ENCODE results near the gene TMEM273.

TMEM273 gene

DNA sequence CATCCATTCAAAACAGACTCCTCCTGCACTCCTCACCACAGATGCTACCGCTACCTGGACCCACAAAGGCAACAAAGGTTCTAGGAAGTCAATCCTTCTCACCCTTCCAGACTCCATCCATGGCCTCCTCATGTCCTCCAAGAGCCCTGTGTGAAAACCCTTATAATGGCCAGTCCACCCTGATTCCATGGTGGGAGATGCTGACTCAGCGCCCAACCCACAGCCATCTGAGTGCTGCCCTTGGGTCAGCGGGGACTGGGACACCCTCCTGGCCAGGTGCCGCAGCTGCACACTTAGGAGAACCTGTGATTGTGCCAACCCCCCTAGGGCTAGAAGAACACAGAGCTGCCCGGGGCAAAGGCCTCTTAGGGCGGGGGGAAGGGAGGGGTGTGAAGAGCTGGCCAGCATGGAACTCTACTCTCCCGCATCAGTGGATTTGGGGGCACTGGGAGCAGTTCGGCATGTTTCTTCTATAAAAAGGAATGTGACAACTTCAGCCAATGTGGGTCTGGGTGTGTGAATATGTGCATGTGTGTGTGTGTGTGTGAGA, 25.4 kb downstream of the TMEM273 start:
- no peak for DNase-seq (ENCODE audit: low read depth)

- no peak for DNase-seq (ENCODE audit: low read depth)
Observed at GRCh38 chr10:49162063-49162462, 26.1 kb downstream of the TMEM273 start.

DNA sequence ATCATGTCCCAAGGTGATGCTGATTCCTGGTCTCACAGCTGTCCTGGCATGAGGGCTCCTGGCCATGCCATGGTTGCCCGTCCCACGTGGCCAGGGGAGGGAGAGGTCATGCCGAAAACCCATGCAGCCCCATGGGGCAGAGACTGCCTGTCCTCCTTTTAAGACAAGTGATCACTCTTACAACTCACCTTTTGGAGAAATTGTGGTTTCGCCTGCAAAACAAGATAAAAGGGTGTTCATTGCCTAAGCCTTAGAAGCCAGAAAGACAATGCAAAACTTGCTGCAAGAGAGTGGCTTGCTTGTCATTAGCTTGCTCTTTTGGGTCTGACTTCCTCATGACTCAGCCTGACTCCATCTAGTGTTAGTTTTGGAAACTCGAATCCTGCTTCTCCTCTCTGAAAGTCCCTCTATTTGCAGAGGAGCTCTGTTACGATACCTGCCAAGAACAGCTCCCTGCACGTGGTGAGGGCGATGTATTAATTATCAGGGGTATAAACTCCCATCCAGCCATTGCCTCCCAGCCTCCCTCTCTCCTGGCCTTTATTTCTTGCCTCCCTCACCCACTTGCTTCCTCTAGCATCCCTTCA, 26.7 kb downstream of the TMEM273 start:
- DNase-seq (ENCODE audit: low read depth) = no peak

- DNase-seq (ENCODE audit: low read depth) = no peak
Observed at GRCh38 chr10:49160814-49161213, 27.4 kb downstream of the TMEM273 start.

DNA sequence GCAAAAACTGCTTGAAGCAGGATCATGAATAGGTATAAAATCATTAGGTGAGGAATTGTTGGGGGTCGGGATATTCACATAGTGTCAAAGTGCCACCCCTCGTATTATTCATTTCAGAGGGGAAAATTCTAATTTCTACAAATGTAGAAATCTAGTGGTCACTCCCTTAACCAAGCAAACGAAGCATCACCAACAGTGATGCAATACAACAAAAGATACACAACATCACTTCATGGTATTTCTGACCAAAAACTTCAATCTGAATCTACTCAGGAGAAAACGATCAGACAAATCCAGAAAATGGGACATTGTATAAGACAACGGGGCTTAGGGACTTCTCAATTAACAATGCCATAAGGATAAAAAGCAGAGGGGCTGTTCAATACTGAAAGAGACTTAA, 28.1 kb downstream of the TMEM273 start:
- DNase-seq (ENCODE audit: low read depth) = no peak

- no peak for DNase-seq (ENCODE audit: low read depth)
Observed at GRCh38 chr10:49158915-49159314, 29.3 kb downstream of the TMEM273 start.

DNA sequence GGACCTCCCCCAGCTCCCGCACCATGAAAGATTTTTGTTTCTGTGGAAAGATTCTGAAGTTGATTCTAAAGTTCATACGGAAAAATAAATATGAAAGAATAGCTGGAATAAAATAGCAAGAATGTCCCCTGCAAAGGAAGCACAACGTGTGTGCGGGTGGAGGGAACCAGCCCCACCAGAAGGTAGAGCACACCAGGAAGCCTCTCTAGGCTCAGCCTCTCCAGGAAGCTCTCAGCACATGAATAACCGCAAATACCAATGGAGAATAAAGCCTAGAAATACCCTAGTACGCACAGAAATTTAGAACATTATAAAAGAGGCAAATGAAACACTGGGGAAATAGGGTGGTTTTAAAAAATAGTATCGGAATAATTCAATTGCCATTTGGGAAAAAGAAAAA, 29.8 kb downstream of the TMEM273 start:
- DNase-seq (ENCODE audit: low read depth) = no peak

DNA sequence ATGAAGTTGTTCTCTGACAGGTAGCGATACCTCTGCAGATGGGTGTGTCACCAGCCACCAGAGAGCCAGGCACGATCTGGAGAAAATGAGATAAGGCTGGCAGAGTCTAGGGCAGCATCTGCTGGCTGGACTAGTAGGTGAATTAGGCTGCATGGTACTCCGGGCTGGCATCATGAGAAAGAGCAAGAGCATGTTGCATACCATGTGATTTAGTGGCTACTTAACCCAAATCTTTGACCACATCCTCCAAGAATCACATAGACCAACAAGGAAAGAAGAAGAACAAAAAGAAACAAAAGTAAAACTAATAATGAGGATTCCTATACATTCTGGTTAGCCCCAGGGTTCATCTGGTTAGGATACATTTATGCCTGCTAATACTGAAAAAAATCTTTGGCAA, 31.0 kb downstream of the TMEM273 start:
- DNase-seq (ENCODE audit: low read depth) = no peak

- DNase-seq (ENCODE audit: low read depth) = no peak
Observed at GRCh38 chr10:49154641-49155040, 33.5 kb downstream of the TMEM273 start.

GRCh38 chr10:49153971-49154370, 34.2 kb downstream of the TMEM273 start:
- no peak for DNase-seq (ENCODE audit: low read depth)

GRCh38 chr10:49153115-49153514, 35.1 kb downstream of the TMEM273 start:
- no peak for DNase-seq (ENCODE audit: low read depth)

DNA sequence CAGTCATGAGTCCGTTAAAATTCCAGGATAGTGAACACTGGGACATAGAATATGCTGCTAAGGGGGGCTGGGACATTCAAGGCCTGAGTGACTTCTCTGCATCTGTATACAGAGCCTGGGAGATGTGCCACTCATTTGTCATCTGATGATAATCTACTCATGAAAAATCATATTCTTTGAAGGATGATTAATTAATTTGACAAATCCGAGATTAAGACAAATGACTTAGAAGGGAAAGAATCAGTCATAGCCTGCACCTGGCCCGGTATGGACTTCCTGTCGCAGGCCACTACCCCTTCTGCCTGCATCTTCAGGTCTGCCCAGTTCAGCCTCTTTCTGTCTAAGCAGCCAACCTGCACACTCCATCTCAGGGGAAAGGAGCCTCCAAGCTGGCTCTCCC, 35.5 kb downstream of the TMEM273 start:
- no peak for DNase-seq (ENCODE audit: low read depth)

GRCh38 chr10:49152037-49152436, 36.2 kb downstream of the TMEM273 start:
- DNase-seq (ENCODE audit: low read depth) = no peak

DNA sequence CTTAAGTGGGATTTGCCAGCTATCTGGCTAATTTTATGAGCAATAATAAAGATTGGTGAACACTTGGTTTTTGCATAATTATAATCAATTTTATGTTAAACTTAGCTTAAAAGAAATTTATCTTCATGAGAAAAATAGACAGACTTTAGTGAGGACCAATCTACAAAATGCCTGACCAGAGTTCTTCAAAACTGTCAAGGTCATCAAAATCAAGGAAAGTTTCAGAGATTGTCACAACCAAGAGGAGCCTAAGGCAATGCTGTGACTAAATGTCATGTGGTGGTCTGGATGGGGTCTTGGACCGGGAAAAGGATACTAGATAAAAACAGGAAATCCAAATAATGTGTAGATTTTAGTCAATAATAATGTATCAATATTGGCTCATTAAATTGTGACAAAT, 36.7 kb downstream of the TMEM273 start:
- DNase-seq (ENCODE audit: low read depth) = no peak

DNA sequence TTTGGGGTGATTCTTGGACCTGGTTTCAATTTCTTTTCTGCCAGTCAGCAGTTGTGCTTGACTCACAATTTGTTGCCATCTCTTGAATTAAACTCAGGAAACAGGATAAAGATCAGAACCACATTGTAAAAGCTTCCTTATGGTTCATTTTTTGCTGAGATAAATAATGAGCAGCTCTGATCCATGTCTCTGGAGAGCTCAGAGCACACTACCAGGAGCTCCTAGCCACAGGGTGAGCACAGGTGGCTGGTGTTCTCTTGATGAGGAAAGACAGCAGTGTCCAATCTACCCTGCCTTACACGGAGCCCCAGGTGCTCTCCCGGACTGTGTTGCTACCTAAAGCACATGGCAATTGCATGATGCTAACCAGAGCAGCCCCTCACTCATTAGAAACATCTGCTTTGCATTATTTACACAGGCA, 37.2 kb downstream of the TMEM273 start:
- DNase-seq (ENCODE audit: low read depth) = no peak

DNA sequence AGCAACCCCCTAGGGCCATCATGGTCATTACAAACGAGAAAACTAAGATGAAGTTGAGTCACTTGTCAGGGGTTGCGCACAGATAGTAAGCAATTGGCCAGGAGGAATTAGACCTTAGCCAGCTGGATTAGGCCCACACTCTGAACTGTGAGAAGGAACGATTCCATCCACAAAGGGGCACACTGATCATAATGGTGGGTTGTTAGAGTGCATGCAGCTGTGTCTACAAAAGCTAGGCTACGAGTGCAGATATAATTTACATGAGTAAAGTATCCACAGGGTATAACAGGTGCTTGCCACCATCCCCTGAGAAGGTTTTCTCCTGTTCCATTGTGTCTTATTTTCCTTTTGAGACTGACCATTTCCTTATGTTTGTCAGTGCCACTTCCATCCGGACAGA, 37.8 kb downstream of the TMEM273 start:
- no peak for DNase-seq (ENCODE audit: low read depth)

DNA sequence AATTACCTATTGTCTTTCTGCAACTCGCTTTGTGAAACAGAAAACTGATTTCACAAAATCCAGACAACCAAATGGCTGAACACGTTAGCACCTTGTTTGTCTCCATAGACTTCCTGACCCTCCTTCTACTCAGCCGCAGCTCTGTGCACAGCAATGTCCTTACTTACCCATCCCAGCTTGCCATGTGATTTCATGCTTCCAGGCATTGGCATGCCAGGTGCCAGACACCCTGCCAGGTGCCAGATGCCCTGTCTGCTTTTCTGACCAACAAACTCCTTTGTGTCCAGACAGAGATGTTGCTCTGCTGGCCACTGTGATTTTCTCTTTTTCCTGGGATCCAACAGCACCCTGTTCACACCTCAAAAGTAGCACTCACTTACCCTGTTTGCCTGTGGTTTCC, 38.3 kb downstream of the TMEM273 start:
- no peak for DNase-seq (ENCODE audit: low read depth)

- no peak for DNase-seq (ENCODE audit: low read depth)
Observed at GRCh38 chr10:49144058-49144720, 44.0 kb downstream of the TMEM273 start.

- DNase-seq (ENCODE audit: low read depth) = no peak
Observed at GRCh38 chr10:49143249-49143648, 44.9 kb downstream of the TMEM273 start.

DNA sequence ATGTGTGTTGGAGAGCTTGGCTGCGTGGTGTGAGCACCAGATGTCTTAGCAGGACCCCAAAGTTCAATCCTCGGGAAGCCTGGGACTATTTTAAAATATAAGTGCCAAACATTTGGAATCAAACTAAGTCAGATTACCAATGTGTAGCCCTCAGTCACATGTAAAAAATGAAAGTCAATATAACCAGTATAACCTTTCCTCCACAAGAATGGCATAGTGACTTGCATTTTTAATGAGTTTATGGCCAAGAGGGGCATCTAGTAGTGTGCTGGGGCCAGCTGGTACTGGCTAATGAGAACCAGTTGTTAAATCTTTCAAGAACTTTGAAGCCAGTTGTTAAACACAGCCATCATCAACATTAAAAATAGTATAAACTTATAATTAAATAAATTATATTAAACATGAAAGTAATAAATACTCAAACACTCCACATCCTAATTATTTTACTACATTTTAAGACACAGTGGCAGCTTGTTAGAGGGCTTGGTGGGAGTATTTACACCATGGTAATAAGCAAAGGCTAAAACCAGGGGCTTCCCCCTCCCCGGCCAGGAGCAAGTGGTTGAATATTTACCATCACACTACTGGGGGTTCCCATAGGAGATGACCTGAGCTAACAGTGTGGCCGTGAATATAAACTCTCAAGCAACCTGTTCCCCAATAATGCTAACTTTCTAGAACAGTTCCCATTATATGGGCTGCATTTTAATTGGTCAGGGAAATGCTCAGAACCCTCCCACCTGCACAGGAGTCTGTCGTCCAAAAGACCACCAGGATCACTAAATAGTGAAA, 46.5 kb downstream of the TMEM273 start:
- no peak for DNase-seq (ENCODE audit: low read depth)

- DNase-seq (ENCODE audit: low read depth) = no peak
Observed at GRCh38 chr10:49140304-49141177, 47.6 kb downstream of the TMEM273 start.

- peak; percentile 98 for DNase-seq (ENCODE audit: low read depth)
Observed at GRCh38 chr10:49139846-49140195, 48.4 kb downstream of the TMEM273 start.

Data from stromal cell of bone marrow (primary cell).